IPS-20b (cell line): ENCODE results near the gene KDM2B.

Source experiments
- H3K27ac ChIP-seq: one replicate; pipeline ENCODE4 v1.5.1; 2013; ENCODE audit warnings: low read length
- H3K27me3 ChIP-seq: 2 replicates; pipeline ENCODE4 v1.6.1; 2013; ENCODE audit warnings: mild to moderate bottlenecking, low read length, inconsistent platforms; ENCODE audit not compliant: insufficient read depth
- H3K36me3 ChIP-seq: 2 replicates; pipeline ENCODE4 v1.6.1; 2013; ENCODE audit warnings: low read depth, mild to moderate bottlenecking, inconsistent platforms, low read length, moderate library complexity; ENCODE audit not compliant: insufficient read depth
- H3K4me1 ChIP-seq: 2 replicates; pipeline ENCODE4 v1.6.1; 2013; ENCODE audit warnings: mild to moderate bottlenecking, control low read depth, inconsistent platforms, low read length, moderate library complexity; ENCODE audit not compliant: insufficient read depth
- H3K4me3 ChIP-seq: 2 replicates; pipeline ENCODE4 v1.5.1; 2013; ENCODE audit warnings: mild to moderate bottlenecking, low read length, inconsistent platforms
- H3K9ac ChIP-seq: 2 replicates; pipeline ENCODE4 v1.6.1; 2013; ENCODE audit warnings: low read depth, mild to moderate bottlenecking, inconsistent platforms, low read length, moderate library complexity
- H3K9me3 ChIP-seq: 2 replicates; pipeline ENCODE4 v1.6.1; 2013; ENCODE audit warnings: mild to moderate bottlenecking, low read depth, low read length, inconsistent platforms; ENCODE audit not compliant: insufficient read depth

KDM2B gene

DNA sequence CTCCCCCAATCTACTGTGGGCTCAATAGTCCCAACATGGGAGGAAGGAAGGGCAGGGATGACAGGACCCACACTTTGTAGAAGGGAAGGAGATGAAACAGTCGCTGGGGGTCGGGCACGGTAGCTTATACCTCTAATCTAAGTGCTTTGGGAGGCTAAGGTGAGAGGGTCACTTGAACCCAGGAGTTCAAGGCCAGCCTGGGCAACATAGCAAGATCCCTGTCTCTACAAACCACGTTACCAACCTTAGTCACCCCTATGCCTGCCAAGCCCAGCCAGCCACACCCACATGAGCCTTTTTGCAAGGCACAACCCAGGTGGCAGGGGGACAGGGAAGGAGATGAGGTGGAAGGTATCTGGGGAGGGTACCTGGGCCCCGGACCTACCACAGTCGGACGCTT lies 31.7 kb downstream of the KDM2B start:
- Histone ChIP-seq H3K27me3 (no peaks in the 10 kb centered on the region), H3K4me3 (no peak overlapping the region), H3K36me3 (peaks cover 75% of the 10 kb centered on the region), H3K9me3 (no peaks in the 10 kb centered on the region), H3K4me1 (no peaks in the 10 kb centered on the region), H3K27ac (no peak overlapping the region), H3K9ac (no peak overlapping the region)

DNA sequence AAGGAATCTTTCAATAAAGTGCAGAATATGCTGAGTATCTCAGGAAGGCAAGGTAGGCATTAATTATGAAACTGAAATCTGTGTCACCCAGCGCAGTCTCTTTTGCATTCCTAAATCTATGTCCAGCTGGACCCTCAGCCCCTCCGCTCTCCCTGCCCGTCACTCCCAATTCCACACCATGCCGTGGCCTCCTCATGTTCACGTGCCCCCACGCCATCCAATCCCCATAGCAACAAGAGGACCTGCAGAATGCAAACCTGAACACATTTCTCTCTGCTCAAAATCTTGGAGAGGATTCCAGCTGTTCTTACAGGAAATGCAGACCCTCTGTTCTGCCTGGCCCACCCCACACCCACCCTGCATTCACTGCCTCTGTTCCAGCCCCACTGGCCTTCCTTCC lies 35.3 kb downstream of the KDM2B start:
- Histone ChIP-seq H3K4me1 (no peaks in the 10 kb centered on the region), H3K36me3 (peaks cover 75% of the 10 kb centered on the region), H3K4me3 (no peak overlapping the region), H3K9ac (no peak overlapping the region), H3K27ac (no peak overlapping the region), H3K9me3 (no peaks in the 10 kb centered on the region), H3K27me3 (no peaks in the 10 kb centered on the region)

DNA sequence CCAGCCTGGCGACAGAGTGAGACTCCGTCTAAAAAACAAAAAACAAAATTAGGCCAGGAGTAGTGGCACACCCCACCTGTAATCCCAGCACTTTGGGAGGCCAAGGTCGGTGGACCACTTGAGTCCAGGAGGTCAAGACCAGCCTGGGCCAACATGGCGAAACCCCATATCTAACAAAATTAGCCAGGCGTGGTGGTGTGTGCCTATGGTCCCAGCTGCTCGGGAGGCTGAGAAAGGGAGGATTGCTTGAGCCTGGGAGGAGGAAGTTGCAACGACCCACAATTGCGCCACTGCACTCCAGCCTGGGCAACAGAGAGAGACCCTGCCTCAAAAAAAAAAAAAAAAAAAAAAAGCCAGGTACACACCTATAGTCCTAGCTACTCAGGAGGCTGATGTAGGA lies 37.0 kb downstream of the KDM2B start:
- H3K4me3 ChIP-seq = no peak overlapping the region
- no peaks in the 10 kb centered on the region for H3K9me3 ChIP-seq
- H3K27me3 ChIP-seq = peaks cover 15% of the 10 kb centered on the region
- no peak overlapping the region for H3K27ac ChIP-seq
- H3K36me3 ChIP-seq = peaks cover 62% of the 10 kb centered on the region
- peaks cover 2% of the 10 kb centered on the region; the same call in 1 of the 2 replicates for H3K4me1 ChIP-seq
- no peak overlapping the region for H3K9ac ChIP-seq

DNA sequence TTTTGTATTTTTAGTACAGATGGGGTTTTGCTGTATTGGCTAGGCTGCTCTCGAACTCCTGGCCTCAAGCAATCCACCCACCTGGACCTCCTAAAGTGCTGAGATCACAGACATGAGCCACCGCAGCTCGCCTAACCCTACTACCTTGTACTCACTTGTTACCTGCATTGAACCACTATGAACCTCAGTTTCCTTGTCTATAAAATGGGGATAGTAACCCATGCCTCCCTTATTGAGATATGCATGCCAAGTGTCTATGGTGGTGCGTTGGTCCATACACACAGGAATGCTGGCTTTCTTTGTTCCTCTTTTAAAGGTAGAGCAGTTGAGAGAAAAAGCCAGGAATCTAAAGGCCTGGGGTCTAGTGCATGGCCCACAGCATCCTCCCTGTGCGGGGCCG lies 40.9 kb downstream of the KDM2B start:
- no peak overlapping the region for H3K4me3 ChIP-seq
- H3K4me1 ChIP-seq = peaks cover 20% of the 10 kb centered on the region
- no peaks in the 10 kb centered on the region for H3K9me3 ChIP-seq
- H3K9ac ChIP-seq = no peak overlapping the region
- peaks cover 23% of the 10 kb centered on the region for H3K27me3 ChIP-seq
- peaks cover 32% of the 10 kb centered on the region for H3K36me3 ChIP-seq
- H3K27ac ChIP-seq = no peak overlapping the region

DNA sequence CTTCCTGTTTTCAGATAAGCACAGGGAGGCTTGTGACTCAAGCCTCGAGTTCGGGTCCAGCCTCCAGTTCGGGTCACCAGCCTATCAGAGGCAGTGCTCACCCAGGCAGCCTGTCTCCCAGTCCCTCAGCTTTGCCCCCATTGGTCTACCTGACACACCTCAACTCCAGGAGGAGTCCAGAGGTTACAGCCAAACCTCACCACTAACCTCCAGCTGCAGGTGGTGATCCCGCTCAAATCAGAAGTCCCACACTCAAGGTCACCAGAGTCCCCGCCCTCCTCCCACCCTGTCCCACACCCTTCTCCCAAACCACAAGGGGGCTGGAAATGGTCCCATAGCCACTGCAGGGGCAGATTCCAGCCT lies 42.1 kb downstream of the KDM2B start:
- Histone ChIP-seq H3K9me3 (no peaks in the 10 kb centered on the region), H3K27ac (no peak overlapping the region), H3K4me3 (peak overlapping the region; percentile 59), H3K27me3 (peaks cover 23% of the 10 kb centered on the region), H3K9ac (no peak overlapping the region), H3K4me1 (peaks cover 26% of the 10 kb centered on the region), H3K36me3 (peaks cover 24% of the 10 kb centered on the region)

DNA sequence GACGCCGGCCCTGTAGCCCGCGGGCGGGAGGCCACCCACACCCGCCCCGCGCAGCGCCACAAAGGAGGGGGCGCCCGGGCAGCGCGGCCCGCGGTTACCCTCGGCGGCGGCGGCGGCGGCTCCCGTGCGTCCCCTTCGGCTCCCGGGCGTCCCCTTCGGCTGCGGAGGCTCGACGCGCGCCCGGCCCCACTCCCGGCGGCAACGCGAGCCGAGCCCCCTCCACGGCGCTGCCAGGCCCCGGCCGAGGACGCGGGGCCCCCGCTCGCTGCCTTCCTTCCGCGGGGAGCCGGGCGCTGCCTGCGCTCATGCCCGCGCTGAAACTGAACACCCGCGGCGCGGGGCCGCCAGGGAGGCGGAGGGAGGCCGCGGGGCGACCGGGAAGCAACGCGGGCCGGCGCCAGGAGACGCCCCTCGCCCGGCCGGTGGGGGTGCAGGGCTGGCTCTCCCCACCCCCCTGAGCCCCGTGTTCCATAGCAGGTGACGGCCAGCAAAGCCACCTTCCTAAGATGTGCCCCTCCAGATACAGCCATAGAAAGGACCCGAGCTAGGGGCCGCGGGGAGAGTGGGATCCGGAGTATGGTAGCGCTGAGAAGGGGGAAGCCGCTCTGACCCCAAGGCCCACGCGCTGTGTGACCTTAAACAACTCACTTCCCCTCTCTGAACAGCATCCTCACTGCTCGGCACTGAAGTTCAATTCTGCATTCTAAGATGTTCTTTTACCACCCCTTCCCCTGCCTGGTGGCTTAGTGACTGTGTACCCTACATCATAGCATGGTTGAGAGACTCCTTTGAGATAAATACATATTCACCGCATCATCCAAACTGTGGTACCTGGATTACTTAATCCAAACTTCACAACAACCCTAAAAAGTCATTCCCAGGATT lies 42.8 kb downstream of the KDM2B start:
- peaks cover 23% of the 10 kb centered on the region for H3K27me3 ChIP-seq
- H3K27ac ChIP-seq = no peak overlapping the region
- peak overlapping the region; percentile 64 for H3K4me3 ChIP-seq
- peak overlapping the region; percentile 41; the same call in 1 of the 2 replicates for H3K9ac ChIP-seq
- no peaks in the 10 kb centered on the region for H3K9me3 ChIP-seq
- peaks cover 26% of the 10 kb centered on the region for H3K4me1 ChIP-seq
- peaks cover 25% of the 10 kb centered on the region for H3K36me3 ChIP-seq

DNA sequence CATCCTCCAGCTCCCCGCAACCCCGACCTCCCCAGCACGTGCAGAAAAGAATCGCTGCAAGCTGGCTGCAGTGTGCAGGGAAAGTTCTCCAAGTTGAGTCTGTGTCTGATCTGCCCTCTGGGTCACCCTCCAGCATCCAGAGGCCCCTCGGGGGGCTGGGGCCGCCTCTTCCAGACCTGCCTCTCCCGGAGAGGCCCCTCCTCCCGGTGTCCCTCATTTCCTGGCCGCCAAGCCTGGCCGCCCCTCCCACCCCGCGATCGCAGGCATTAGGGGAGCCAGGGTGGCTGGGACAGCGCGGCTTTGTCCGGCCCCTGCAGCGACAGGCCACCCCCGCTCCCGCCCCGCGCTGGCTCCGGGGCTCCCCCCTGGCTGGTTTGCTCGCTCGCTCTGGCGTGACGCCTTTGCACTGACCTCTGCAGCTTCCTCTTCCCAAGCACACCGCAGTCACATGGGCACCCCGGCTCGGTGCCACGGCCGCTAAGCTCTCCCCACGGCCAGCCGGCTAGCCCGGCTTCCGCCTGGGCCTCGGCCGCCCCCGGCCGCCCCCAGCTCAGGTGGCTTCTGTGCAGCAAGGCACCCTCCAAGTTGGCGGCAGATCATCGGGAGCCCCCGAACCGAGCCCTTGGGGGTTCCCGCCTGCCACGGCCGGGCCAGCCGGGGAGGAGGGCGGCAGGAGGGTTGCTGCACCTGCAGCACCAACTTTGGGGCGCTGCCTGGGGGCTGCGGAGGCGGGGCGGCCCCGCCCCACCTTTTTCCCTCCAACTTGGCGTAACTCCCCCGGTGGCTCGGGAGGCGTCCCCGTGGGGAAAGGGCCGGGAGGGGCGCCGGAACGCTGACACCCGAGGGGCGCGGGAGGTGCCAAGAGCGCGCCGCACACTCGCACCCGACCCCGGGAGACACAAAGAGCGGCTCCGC lies 43.7 kb downstream of the KDM2B start:
- Histone ChIP-seq H3K27me3 (peaks cover 23% of the 10 kb centered on the region), H3K4me1 (peaks cover 26% of the 10 kb centered on the region), H3K9ac (no peak overlapping the region), H3K4me3 (peak overlapping the region; percentile 64), H3K9me3 (no peaks in the 10 kb centered on the region), H3K27ac (no peak overlapping the region), H3K36me3 (peaks cover 25% of the 10 kb centered on the region)

DNA sequence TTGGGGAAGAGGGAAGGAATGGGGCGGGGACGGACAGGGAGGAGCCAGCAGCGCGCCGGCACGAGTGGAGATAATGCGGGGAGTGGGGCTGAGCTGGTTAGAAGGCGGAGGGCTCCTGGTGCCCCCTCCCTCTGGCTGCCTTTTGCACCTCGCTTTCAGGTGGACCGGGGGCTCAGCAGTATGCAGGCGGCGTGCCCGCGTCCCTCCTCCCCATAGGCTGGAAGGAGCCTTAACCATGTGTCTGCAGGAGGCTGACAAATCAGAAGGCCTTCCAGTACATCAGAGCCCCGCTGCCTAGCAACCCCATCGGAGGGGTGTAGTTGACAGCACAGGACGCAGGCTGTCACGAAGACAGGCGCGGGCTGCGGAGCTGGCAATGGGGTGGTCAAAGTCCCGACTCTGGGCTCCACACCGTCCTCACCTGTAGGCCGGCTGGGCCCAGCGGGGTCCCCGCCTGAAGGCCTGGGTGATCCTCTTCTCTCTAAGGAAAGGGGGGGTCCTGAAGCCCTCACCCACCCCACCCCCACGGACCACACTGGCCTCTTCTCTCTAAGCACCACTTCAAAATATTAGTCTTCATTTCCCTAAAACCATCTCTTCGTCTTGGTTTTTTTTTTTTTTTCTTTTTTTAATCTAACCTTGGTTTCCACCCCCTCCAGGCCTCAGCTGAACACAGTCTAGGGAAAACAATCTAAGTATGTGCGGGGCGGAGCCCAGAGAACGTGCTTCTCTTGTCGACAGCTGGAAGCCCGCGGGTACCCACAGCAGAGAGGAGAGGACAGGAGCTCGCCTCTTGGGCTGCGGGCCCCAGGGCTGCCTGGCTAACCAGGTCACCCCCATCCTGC lies 44.5 kb downstream of the KDM2B start:
- H3K4me1 ChIP-seq = peaks cover 26% of the 10 kb centered on the region
- H3K4me3 ChIP-seq = peak overlapping the region; percentile 64
- peaks cover 23% of the 10 kb centered on the region for H3K27me3 ChIP-seq
- H3K9me3 ChIP-seq = no peaks in the 10 kb centered on the region
- H3K9ac ChIP-seq = no peak overlapping the region
- H3K27ac ChIP-seq = no peak overlapping the region
- peaks cover 26% of the 10 kb centered on the region for H3K36me3 ChIP-seq

DNA sequence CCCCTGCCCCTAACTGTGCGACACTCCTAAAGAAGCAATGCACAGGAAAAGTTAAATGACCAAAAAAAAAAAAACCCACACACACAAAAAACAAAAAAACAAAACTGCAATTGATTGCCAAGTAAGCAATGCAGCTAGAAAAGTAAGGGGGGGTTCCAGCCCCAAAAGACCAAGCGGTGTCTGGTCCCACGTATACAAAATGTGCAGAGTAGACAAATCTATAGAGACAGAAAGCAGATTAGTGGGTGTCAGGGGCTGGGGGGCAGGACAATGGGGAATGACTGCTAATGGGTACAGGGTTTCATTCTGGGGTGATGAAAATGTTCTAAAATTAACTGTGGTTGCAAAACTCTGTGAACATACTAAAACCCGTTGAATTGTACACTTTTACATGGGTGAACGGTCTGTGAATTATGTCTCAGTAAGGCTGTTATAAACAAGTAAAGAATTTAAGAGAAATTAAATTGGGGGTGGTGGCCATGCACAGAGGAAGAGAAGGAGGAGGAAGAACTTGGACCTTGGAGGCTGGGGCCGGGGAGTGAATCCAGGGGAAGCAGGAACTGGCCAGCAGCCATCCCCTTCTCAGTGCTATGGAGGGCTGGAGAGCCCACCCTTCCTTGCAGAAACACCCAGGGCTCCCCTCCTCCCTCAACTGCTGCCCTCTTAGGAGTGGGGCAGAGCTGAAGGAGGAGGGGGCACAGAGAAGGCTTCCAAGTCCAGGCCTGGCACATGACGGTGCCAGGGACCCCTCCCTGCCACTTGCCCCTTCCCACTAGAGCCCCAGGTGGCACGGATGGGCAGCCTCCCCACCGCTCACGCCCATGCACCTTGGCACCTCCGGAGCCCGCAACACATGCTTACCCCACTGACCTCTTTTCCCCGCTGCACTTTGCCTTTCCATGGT lies 45.4 kb downstream of the KDM2B start:
- Histone ChIP-seq H3K27ac (no peak overlapping the region), H3K9ac (no peak overlapping the region)

DNA sequence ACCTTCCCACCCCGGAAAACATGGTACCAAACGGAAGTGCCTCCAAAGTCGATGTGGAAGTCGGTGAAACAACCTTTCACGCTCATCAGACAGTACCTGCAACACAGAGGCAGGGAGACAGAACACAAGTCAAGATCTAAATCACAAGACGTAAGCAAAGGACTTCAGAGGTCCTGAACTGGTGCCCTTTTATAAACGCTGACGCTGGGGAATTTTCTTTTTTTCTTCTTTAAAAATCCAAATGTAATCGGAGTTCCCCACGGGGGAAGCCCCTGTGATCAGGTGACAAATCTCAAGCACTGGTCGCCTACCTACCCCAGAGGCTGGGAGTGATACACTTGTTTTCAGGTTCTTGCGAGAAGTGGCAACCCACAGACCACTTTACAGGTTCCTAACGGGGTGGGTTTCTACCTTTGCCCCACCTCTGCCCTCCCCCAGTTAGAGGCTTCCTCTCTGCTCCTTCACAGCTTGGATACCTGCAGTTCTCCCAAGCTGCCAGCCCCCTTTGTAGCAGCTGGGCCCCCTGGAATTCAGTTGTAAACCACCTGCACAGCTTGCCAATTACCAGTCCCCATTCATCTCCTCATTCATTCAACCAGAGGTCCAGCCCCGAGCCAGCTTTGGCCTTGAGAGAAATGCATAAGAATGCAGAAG lies 46.2 kb downstream of the KDM2B start:
- Histone ChIP-seq H3K4me1 (peaks cover 33% of the 10 kb centered on the region), H3K9ac (no peak overlapping the region), H3K4me3 (peak overlapping the region; percentile 48; the same call in 1 of the 2 replicates), H3K27ac (no peak overlapping the region), H3K9me3 (no peaks in the 10 kb centered on the region), H3K36me3 (peaks cover 34% of the 10 kb centered on the region), H3K27me3 (peaks cover 16% of the 10 kb centered on the region)

More for the DNA sequence above, 45.4 kb downstream of the KDM2B start:
- Histone ChIP-seq H3K4me3 (peak overlapping the region; percentile 64), H3K9me3 (no peaks in the 10 kb centered on the region), H3K27me3 (peaks cover 23% of the 10 kb centered on the region), H3K4me1 (peaks cover 33% of the 10 kb centered on the region), H3K36me3 (peaks cover 34% of the 10 kb centered on the region)
